ENCODE results near the gene LINGO1.
A peak's percentile ranks its signal among the peaks of the same experiment; 100 is the strongest.

LINGO1 gene

GRCh38 chr15:77630956-77631744, 1.6 kb downstream of the LINGO1 start:
- DNase-seq: peak; percentile 84

GRCh38 chr15:77630056-77630455, 2.7 kb downstream of the LINGO1 start:
- DNase-seq: no peak

- peak; percentile 9 for DNase-seq
Observed at GRCh38 chr15:77629070-77630030, 3.4 kb downstream of the LINGO1 start.

- DNase-seq: no peak
Observed at GRCh38 chr15:77628010-77628409, 4.7 kb downstream of the LINGO1 start.

- DNase-seq: no peak
Observed at GRCh38 chr15:77627581-77627980, 5.1 kb downstream of the LINGO1 start.

GRCh38 chr15:77627067-77627466, 5.6 kb downstream of the LINGO1 start:
- no peak for DNase-seq

- DNase-seq: no peak
Observed at GRCh38 chr15:77626002-77626401, 6.7 kb downstream of the LINGO1 start.

- no peak for DNase-seq
Observed at GRCh38 chr15:77625376-77625775, 7.3 kb downstream of the LINGO1 start.

- no peak for DNase-seq
Observed at GRCh38 chr15:77624868-77625267, 7.8 kb downstream of the LINGO1 start.

- no peak for DNase-seq
Observed at GRCh38 chr15:77623755-77624524, 8.8 kb downstream of the LINGO1 start.

GRCh38 chr15:77622934-77623754, 9.6 kb downstream of the LINGO1 start:
- DNase-seq: no peak

GRCh38 chr15:77622209-77622933, 10.3 kb downstream of the LINGO1 start:
- DNase-seq: no peak

- no peak for DNase-seq
Observed at GRCh38 chr15:77621847-77622208, 10.9 kb downstream of the LINGO1 start.

GRCh38 chr15:77620960-77621647, 11.6 kb downstream of the LINGO1 start:
- no peak for DNase-seq

GRCh38 chr15:77620297-77620696, 12.4 kb downstream of the LINGO1 start:
- DNase-seq: no peak

GRCh38 chr15:77619883-77620282, 12.8 kb downstream of the LINGO1 start:
- no peak for DNase-seq

- DNase-seq: no peak
Observed at GRCh38 chr15:77617476-77618230, 15.1 kb downstream of the LINGO1 start.

- DNase-seq: no peak
Observed at GRCh38 chr15:77616072-77616471, 16.6 kb downstream of the LINGO1 start.

GRCh38 chr15:77615472-77615871, 17.2 kb downstream of the LINGO1 start:
- DNase-seq: no peak

GRCh38 chr15:77614251-77614806, 18.4 kb downstream of the LINGO1 start:
- no peak for DNase-seq

All from midbrain (tissue), 1 donor.